Left lobe of liver (tissue), 2 donors: ENCODE data around the gene RBSN. TPM values are rescaled to one million over a fixed set of nuclear protein-coding genes. Genes with fewer than 3 reads are reported as not detected.
"Not testable (repeated sequence)": the region's sequence is repeated elsewhere in the genome, so short reads cannot be mapped to it uniquely, and the experiment has no call there.

Experiments used
- ATAC-seq: fragments of 200-7000 bp; cut with Tn5 transposase; one replicate; pipeline ENCODE4 v1.9.1; 2020; ENCODE audit warnings: mild to moderate bottlenecking, moderate library complexity
- DNase-seq: peaks from one replicate; pipeline ENCODE4 v3.0.0-alpha.2; 2020; ENCODE audit warnings: low spot score
- total RNA-seq: library from RNA; stranded (reverse); gene quantifications from one replicate; pipeline ENCODE4 v1.2.1, GENCODE V29; 2021
- donor health status: DM: no; HTN: no; CAD: no; lungs with moderate emphysema.
- donor health status: DM: no; HTN: yes; CAD: no.

Gene RBSN
- 12.6 TPM for total RNA-seq

GRCh38 chr3:15098503-15099363, at the start of gene RBSN:
RBSN (minus strand) TSS chr3:15099148; CDS start chr3:15096120, 3,028 bp downstream.
- DNase-seq = peak; percentile 96

DNA sequence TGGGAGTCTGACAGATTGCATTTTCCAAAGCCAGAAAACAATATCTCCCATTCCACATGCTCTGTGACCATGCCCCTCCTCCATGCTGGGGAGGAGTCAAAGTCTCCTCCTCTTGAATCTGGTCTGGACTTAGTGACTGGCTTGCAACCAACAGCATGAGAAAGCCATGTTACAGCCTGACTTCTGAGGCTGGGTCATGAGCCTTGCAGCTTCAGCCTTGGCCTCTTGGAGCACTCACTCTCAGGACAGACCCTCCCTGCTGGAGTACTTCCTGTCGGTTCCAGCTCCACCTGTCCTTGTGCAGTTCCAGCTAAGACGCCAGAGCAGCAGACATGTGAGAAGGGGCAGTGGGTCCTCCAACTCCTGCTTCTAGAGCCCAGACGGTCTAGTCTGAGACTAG, 49.7 kb upstream of the RBSN start:
- DNase-seq = no peak
- ATAC-seq = peak; percentile 75

More at GRCh38 chr3:15098503-15099363, at the start of gene RBSN:
- ATAC-seq = peak; percentile 85

- DNase-seq, ATAC-seq: not testable (repeated sequence)
Observed at GRCh38 chr3:15136885-15137284, 37.9 kb upstream of the RBSN start.

DNA sequence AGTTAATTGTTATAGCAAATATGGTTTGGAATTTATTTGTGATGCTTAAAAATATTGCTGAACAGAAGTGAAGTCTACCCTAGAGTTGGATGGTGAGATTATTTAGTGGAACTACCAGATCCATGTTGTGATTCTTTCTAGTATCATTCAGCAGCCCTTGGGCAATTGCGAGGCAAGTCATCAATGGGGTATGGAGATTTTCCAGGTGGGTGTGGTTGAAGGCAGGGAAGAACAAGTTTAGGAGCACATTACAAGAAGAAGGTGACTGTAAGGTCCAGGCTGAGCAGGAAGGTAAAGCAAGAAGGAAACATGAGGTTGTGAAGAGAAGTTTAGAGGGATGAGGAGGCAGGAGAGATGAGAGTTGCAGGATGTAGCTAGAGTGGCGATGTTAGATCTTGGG, 36.0 kb upstream of the RBSN start:
- not testable (repeated sequence) for DNase-seq, ATAC-seq

DNA sequence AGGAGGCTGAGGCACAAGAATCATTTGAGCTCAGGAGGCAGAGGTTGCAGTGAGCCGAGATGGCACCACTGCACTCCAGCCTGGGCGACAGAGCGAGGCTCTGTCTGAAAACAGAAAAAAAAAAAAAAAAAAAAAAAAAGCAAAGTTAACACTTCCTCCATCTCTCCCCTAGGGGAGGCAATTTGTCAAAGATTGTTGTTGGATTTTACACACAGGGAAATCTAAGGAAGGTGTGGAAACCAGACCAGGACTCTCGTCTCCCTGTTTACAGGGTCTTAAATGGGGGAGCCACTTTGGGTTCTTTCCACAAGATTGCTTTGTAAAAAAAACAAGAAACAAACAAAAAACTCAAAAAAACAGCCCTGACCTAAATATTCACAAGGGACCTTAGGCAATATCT, 29.5 kb upstream of the RBSN start:
- not testable (repeated sequence) for ATAC-seq, DNase-seq

DNA sequence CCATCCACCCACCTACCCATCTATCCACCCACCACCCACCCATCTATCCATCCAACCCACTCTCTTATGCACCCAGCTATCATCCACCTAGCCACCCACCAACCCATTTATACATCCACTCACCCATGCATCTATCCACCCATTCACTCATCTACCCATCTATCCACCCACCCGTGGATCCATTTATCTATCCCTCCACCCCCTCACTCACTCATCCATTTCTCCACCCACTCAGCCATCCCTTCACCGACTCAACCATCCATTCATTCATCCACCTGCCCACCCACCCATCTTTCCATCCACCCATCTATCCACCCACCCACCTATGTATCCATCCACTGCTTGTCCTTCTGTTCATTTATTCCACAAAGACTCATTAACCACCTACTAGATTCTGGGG, 28.0 kb upstream of the RBSN start:
- ATAC-seq, DNase-seq: not testable (repeated sequence)

GRCh38 chr3:15122398-15122797, 23.4 kb upstream of the RBSN start:
- DNase-seq (no peak), ATAC-seq (no peak)

DNA sequence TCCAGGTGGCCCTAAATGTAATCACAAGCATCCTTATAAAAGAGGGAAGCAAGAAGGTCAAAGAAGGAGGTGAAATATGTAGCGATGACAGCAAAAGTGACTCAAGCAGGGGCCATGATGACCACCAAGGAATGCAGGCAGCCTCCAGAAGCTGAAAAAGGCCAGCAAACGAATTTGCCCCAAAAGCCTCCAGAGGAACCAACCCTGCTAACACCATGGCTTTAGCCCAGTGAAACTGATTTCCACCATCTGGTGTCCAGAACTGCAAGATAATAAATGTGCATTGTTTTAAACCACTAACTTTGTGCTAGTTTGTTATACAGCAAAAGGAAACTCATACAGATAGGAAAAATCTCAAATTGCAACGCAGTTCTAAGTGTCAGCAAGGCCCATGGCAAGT, 23.0 kb upstream of the RBSN start:
- DNase-seq (no peak), ATAC-seq (no peak)

GRCh38 chr3:15120986-15121385, 22.0 kb upstream of the RBSN start:
- DNase-seq (no peak), ATAC-seq (no peak)

DNA sequence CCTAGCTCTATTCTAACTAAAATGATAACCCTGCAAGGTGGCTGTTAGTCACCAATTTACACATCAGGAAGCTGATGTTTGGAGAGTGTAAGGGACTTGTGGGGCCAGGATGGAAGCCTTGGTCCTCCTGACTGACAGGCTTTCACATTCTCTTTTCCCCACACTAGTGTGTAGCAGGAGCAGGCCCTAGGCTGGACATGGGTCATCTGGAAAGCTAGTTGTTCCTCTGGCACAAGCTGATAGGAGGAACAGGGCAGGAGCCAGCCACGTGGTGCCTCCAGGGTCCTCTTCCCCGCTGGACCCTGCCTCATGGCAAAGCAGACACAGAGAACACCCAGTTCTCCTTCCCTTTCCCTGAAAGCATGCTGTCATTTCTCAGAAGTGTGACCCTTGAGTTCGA, 18.1 kb upstream of the RBSN start:
- no peak for DNase-seq
- no peak for ATAC-seq

DNA sequence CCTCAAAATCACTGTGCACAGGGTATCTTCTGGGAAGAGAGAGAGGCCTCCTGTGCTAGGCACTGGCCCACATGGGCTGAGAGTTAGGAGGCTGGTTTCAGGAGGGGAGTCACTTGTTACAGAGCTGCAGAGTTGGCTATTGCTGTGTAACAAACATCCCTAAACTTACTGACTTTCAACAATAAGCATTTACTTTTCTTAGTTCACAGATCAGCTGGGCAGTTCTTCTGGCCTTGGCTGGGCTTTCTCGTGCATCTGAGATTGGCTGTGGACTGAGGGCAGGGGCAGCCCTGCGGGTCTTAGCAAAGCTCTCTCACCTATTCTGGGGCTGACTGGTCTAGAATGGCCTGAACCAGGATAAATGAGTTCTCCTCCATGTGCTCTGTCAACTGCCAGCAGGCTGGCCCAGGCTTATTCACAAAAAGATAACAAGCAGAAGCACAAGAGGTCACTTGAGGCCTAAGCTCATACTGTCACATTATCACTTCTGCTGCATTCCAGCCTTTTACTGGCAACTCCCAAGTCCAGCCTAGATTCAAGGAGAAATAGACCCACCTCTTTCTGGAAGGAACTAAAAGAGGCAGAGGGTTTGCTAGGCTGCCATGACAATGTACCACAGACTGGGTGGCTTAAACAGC, 17.2 kb upstream of the RBSN start:
- DNase-seq (no peak), ATAC-seq (no peak)

GRCh38 chr3:15114466-15115358, 15.8 kb upstream of the RBSN start:
- DNase-seq (no peak), ATAC-seq (no peak)

DNA sequence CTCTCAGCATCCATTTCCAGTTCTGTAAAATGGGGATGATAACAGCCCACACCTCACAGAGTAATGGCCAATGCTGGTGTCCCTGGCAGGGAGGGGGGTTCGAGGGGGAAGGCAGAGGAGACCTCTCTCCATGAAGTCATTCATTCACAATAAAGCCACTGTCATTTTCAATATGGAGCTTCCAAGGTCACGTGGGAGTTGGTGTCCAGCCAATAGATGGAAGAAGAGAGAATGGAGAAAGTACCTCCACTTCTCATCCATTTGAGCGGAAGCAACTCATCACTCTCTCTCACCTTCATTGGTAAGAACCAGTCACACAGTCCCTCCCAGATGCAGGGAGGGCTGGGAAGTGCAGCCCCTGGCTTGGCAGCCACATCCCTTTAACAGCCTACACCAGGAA, 14.9 kb upstream of the RBSN start:
- DNase-seq = no peak

GRCh38 chr3:15113471-15113870, 14.5 kb upstream of the RBSN start:
- DNase-seq (no peak), ATAC-seq (no peak)

More for the DNA sequence above, 14.9 kb upstream of the RBSN start:
- no peak for ATAC-seq

GRCh38 chr3:15112011-15112410, 13.1 kb upstream of the RBSN start:
- no peak for ATAC-seq
- no peak for DNase-seq

GRCh38 chr3:15110206-15110605, 11.3 kb upstream of the RBSN start:
- ATAC-seq = no peak

GRCh38 chr3:15108869-15109268, 9.9 kb upstream of the RBSN start:
- no peak for DNase-seq
- no peak for ATAC-seq

More at GRCh38 chr3:15110206-15110605, 11.3 kb upstream of the RBSN start:
- DNase-seq = no peak

GRCh38 chr3:15108082-15108545, 9.2 kb upstream of the RBSN start:
- DNase-seq (peak; percentile 80), ATAC-seq (peak; percentile 91)

GRCh38 chr3:15107075-15107947, 8.4 kb upstream of the RBSN start:
- peak; percentile 79 for DNase-seq
- ATAC-seq = peak; percentile 85

- DNase-seq = no peak
- peak; percentile 1 for ATAC-seq
Observed at GRCh38 chr3:15102836-15103235, 3.9 kb upstream of the RBSN start.
